Measurements from ENCODE around the gene RIMKLA.

RIMKLA gene

GRCh38 chr1:42429603-42430002, 49.0 kb downstream of the RIMKLA start:
- no peak for TF ChIP-seq POLR2AphosphoS5 (IDR thresholded peaks at IDR 0.05; ENCODE audit: borderline replicate concordance, low read depth, low read length)
- TF ChIP-seq EZH2 (IDR thresholded peaks at IDR 0.05) = no peak
- TF ChIP-seq FOXP2 (optimal IDR thresholded peaks at IDR 0.05; ENCODE audit: control extremely low read depth, extremely low read length, insufficient read depth) = no peak
- no peaks in the 10 kb centered on the region for H3K36me3 ChIP-seq (ENCODE audit: insufficient read depth, low read length)
- DNase-seq (ENCODE audit: low read depth, low spot score) = no peak
- H3K9me3 ChIP-seq (ENCODE audit: low read depth, low read length) = no peaks in the 10 kb centered on the region
- H3K27ac ChIP-seq = no peak overlapping the region
- no peak overlapping the region for H3K9ac ChIP-seq (ENCODE audit: insufficient read length)
- H3K4me3 ChIP-seq = no peak overlapping the region

GRCh38 chr1:42430286-42431135, 49.9 kb downstream of the RIMKLA start:
- DNase-seq (ENCODE audit: low read depth, low spot score) = no peak
- Histone ChIP-seq H3K36me3 (ENCODE audit: insufficient read depth, low read length) (no peaks in the 10 kb centered on the region), H3K9me3 (ENCODE audit: low read depth, low read length) (no peaks in the 10 kb centered on the region), H3K9ac (ENCODE audit: insufficient read length) (no peak overlapping the region), H3K4me3 (no peak overlapping the region), H3K27ac (no peak overlapping the region)
- TF ChIP-seq FOXP2 (optimal IDR thresholded peaks at IDR 0.05; ENCODE audit: control extremely low read depth, extremely low read length, insufficient read depth) (no peak), POLR2AphosphoS5 (IDR thresholded peaks at IDR 0.05; ENCODE audit: borderline replicate concordance, low read depth, low read length) (no peak), EZH2 (IDR thresholded peaks at IDR 0.05) (no peak)

- Histone ChIP-seq H3K36me3 (ENCODE audit: insufficient read depth, low read length) (no peaks in the 10 kb centered on the region), H3K9me3 (ENCODE audit: low read depth, low read length) (no peaks in the 10 kb centered on the region), H3K4me3 (no peak overlapping the region), H3K9ac (ENCODE audit: insufficient read length) (no peak overlapping the region), H3K27ac (no peak overlapping the region)
- TF ChIP-seq FOXP2 (optimal IDR thresholded peaks at IDR 0.05; ENCODE audit: control extremely low read depth, extremely low read length, insufficient read depth) = no peak
- TF ChIP-seq POLR2AphosphoS5 (IDR thresholded peaks at IDR 0.05; ENCODE audit: borderline replicate concordance, low read depth, low read length) = no peak
- no peak for TF ChIP-seq EZH2 (IDR thresholded peaks at IDR 0.05)
- DNase-seq (ENCODE audit: low read depth, low spot score) = no peak
These were observed 50.9 kb downstream of the RIMKLA start for GRCh38 chr1:42431514-42431913.

- H3K27ac ChIP-seq = no peak overlapping the region
- H3K4me3 ChIP-seq = no peak overlapping the region
- H3K9ac ChIP-seq (ENCODE audit: insufficient read length) = no peak overlapping the region
- no peak for TF ChIP-seq EZH2 (IDR thresholded peaks at IDR 0.05)
- no peak for TF ChIP-seq FOXP2 (optimal IDR thresholded peaks at IDR 0.05; ENCODE audit: control extremely low read depth, extremely low read length, insufficient read depth)
- TF ChIP-seq POLR2AphosphoS5 (IDR thresholded peaks at IDR 0.05; ENCODE audit: borderline replicate concordance, low read depth, low read length) = no peak
- no peak for DNase-seq (ENCODE audit: low read depth, low spot score)
- no peaks in the 10 kb centered on the region for H3K36me3 ChIP-seq (ENCODE audit: insufficient read depth, low read length)
- no peaks in the 10 kb centered on the region for H3K9me3 ChIP-seq (ENCODE audit: low read depth, low read length)
These were observed 52.1 kb downstream of the RIMKLA start for GRCh38 chr1:42432714-42433113.

GRCh38 chr1:42433369-42433768, 52.8 kb downstream of the RIMKLA start:
- Histone ChIP-seq H3K27ac (no peak overlapping the region), H3K36me3 (ENCODE audit: insufficient read depth, low read length) (no peaks in the 10 kb centered on the region), H3K9ac (ENCODE audit: insufficient read length) (no peak overlapping the region), H3K9me3 (ENCODE audit: low read depth, low read length) (no peaks in the 10 kb centered on the region), H3K4me3 (no peak overlapping the region)
- no peak for DNase-seq (ENCODE audit: low read depth, low spot score)
- TF ChIP-seq POLR2AphosphoS5 (IDR thresholded peaks at IDR 0.05; ENCODE audit: borderline replicate concordance, low read depth, low read length) (no peak), EZH2 (IDR thresholded peaks at IDR 0.05) (no peak), FOXP2 (optimal IDR thresholded peaks at IDR 0.05; ENCODE audit: control extremely low read depth, extremely low read length, insufficient read depth) (no peak)

GRCh38 chr1:42434340-42434739, 53.7 kb downstream of the RIMKLA start:
- Histone ChIP-seq H3K9me3 (ENCODE audit: low read depth, low read length) (no peaks in the 10 kb centered on the region), H3K36me3 (ENCODE audit: insufficient read depth, low read length) (no peaks in the 10 kb centered on the region), H3K27ac (no peak overlapping the region), H3K9ac (ENCODE audit: insufficient read length) (no peak overlapping the region), H3K4me3 (no peak overlapping the region)
- no peak for DNase-seq (ENCODE audit: low read depth, low spot score)
- TF ChIP-seq EZH2 (IDR thresholded peaks at IDR 0.05) (no peak), FOXP2 (optimal IDR thresholded peaks at IDR 0.05; ENCODE audit: control extremely low read depth, extremely low read length, insufficient read depth) (no peak)

GRCh38 chr1:42439940-42440339, 59.3 kb downstream of the RIMKLA start:
- H3K27ac ChIP-seq = no peak overlapping the region
- no peaks in the 10 kb centered on the region for H3K36me3 ChIP-seq (ENCODE audit: insufficient read depth, low read length)
- TF ChIP-seq POLR2AphosphoS5 (IDR thresholded peaks at IDR 0.05; ENCODE audit: borderline replicate concordance, low read depth, low read length) (no peak), EZH2 (IDR thresholded peaks at IDR 0.05) (no peak)
- no peak overlapping the region for H3K4me3 ChIP-seq
- no peak overlapping the region for H3K9ac ChIP-seq (ENCODE audit: insufficient read length)
- no peak for DNase-seq (ENCODE audit: low read depth, low spot score)
- H3K9me3 ChIP-seq (ENCODE audit: low read depth, low read length) = no peaks in the 10 kb centered on the region

GRCh38 chr1:42442662-42443061, 62.1 kb downstream of the RIMKLA start:
- Histone ChIP-seq H3K36me3 (ENCODE audit: insufficient read depth, low read length) (no peaks in the 10 kb centered on the region), H3K27ac (no peak overlapping the region), H3K9ac (ENCODE audit: insufficient read length) (no peak overlapping the region), H3K9me3 (ENCODE audit: low read depth, low read length) (no peaks in the 10 kb centered on the region), H3K4me3 (no peak overlapping the region)
- no peak for DNase-seq (ENCODE audit: low read depth, low spot score)
- TF ChIP-seq FOXP2 (optimal IDR thresholded peaks at IDR 0.05; ENCODE audit: control extremely low read depth, extremely low read length, insufficient read depth) (no peak), POLR2AphosphoS5 (IDR thresholded peaks at IDR 0.05; ENCODE audit: borderline replicate concordance, low read depth, low read length) (no peak), EZH2 (IDR thresholded peaks at IDR 0.05) (no peak)

GRCh38 chr1:42449256-42449655, 68.7 kb downstream of the RIMKLA start:
- no peak for DNase-seq (ENCODE audit: low read depth, low spot score)

More at GRCh38 chr1:42449256-42449655, 68.7 kb downstream of the RIMKLA start:
- Histone ChIP-seq H3K9ac (ENCODE audit: insufficient read length) (no peak overlapping the region), H3K27ac (no peak overlapping the region), H3K36me3 (ENCODE audit: insufficient read depth, low read length) (no peaks in the 10 kb centered on the region), H3K9me3 (ENCODE audit: low read depth, low read length) (no peaks in the 10 kb centered on the region), H3K4me3 (no peak overlapping the region)
- TF ChIP-seq EZH2 (IDR thresholded peaks at IDR 0.05) (no peak), FOXP2 (optimal IDR thresholded peaks at IDR 0.05; ENCODE audit: control extremely low read depth, extremely low read length, insufficient read depth) (no peak), POLR2AphosphoS5 (IDR thresholded peaks at IDR 0.05; ENCODE audit: borderline replicate concordance, low read depth, low read length) (no peak)
